Activated naive CD4-positive, alpha-beta T cell treated with anti-CD3 and anti-CD28 coated beads, Interleukin-2, amount 50 U/mL, for 72 hours (primary cell): ENCODE results near the gene MRPS22. TPM values are rescaled to one million over a fixed set of nuclear protein-coding genes. Genes with fewer than 3 reads are reported as not detected.

Source experiments
- ATAC-seq, 2 donors: fragments of 150-1000 bp; cut with Tn5 transposase; 2 replicates each; pipeline ENCODE4 v1.10.0; 2021; ENCODE audit warnings: mild to moderate bottlenecking in 2 of 2, moderate library complexity in 2 of 2
- DNase-seq, 2 donors: peaks; one replicate each; pipeline ENCODE4 v3.0.0; 2021 to 2022; ENCODE audit warnings: low spot score in 2 of 2
- H3K27ac Mint-ChIP-seq, 2 donors: one replicate each; pipeline ENCODE4 v1.8.0; 2022; ENCODE audit warnings: mild to moderate bottlenecking in 2 of 2, mixed read lengths in 2 of 2
- H3K36me3 Mint-ChIP-seq, 2 donors: one replicate each; pipeline ENCODE4 v1.8.0; 2022; ENCODE audit warnings: mixed read lengths in 2 of 2
- H3K9me3 Mint-ChIP-seq, 2 donors: one replicate each; pipeline ENCODE4 v1.8.0; 2022; ENCODE audit warnings: mixed read lengths in 2 of 2
- total RNA-seq, 2 donors: library from RNA; stranded (reverse); gene quantifications; one replicate each; pipeline ENCODE4 v1.2.3, GENCODE V29; 2022

MRPS22 gene
- 10 to 100 TPM; 58.8 to 97.8 TPM for total RNA-seq

- ATAC-seq (peak; percentile 96 to 97), DNase-seq (peak; percentile 72 to 85)
- peaks cover 7 to 13% of the 10 kb centered on the region in 2 donors for H3K9me3 Mint-ChIP-seq
- H3K27ac Mint-ChIP-seq: peak within 1 kb of the TSS in 1 of 2 donors; percentile 70
- H3K36me3 Mint-ChIP-seq: peaks cover 8 to 17% of the 10 kb centered on the region in 2 donors
These were observed at the start of gene MRPS22 for GRCh38 chr3:139343895-139344856. Gene MRPS22, plus strand, starts transcription at chr3:139344020. Its CDS starts 7 bp downstream, at chr3:139344027.

- DNase-seq (no peak), ATAC-seq (no peak)
- Mint-ChIP-seq H3K36me3 (no peaks in the 10 kb centered on the region), H3K27ac (no peak overlapping the region), H3K9me3 (no peaks in the 10 kb centered on the region)
These were observed 48.8 kb upstream of the MRPS22 start for GRCh38 chr3:139295040-139295439.

- no peaks in the 10 kb centered on the region for H3K36me3 Mint-ChIP-seq
- no peak for DNase-seq
- no peak for ATAC-seq
These were observed 47.6 kb upstream of the MRPS22 start for GRCh38 chr3:139296141-139296718.

DNA sequence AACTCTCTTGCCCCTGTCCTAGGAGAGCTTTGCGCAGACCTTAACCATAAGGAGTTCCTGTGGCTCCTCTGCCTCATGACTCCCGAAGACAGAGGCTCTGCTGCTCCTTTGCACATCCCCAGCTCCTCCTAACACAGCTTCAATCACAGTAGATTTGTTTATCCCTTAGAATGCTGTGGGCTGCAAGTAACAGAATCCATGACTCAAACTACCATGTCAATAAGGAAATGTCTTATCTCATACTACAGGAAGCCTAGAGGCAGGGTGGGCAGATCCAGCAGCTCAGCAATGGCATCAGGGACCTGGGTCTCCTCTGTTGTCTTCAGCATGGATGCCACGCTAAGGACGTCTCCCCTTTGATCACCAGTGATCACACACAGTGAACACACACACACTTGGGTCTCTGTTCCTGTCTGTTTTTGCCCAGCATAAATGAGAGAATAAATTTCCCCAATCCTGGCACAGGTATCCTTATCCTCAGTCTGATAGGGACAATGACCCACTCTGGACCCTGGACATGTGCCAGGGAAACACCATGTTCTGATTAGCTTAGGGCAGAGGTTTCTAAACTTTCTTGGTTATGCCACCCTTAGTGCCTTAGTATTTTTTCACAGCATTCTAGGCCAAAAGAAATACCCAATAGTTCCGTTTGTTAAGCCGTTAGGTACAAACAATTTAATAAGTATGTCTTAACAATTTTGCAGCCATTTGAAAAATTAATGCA, 46.1 kb upstream of the MRPS22 start:
- no peaks in the 10 kb centered on the region for H3K9me3 Mint-ChIP-seq

More at GRCh38 chr3:139296141-139296718, 47.6 kb upstream of the MRPS22 start:
- Mint-ChIP-seq H3K27ac (no peak overlapping the region), H3K9me3 (no peaks in the 10 kb centered on the region)

DNA sequence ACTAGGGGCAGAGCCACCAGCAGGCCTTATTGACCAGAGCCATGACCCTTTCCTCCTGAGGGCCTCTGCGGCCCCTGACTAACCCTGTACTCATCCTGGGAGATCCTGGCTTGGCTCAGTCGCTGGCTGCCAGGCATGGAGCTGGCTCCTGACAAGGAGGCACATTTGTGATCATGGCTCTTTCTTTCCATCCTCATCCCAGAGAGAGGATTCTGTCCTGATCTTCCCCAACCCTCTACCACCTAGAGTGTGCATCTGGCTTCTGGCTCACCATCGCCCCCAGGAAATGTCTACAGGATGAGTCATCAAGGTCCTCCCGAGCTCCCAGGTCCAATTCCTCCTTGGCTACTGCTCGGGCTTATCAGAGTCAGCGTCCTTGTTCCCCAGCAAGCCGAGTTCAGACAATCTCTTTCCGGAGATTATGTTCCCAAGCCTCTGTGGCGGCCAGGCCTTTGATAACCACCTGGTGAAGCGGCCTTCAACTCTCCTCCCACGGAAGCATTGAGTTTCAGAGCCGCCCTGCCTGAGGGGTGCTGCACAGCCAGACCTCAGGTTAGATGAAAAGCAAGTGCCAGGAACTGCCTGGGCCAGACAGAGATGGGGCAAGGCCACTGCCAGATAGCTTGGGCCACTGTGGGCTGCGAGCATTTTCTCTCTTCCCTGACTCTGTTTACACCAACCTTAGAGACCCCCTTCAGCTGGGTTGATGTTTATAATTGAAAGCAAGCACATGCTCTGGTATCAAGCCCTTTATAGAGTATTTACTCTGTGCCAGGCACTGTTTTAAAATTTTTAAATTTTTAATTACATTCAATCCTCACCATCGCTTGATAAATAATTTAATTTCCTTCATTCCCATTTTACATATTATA, 44.3 kb upstream of the MRPS22 start:
- no peak for DNase-seq
- H3K9me3 Mint-ChIP-seq: no peaks in the 10 kb centered on the region
- ATAC-seq: no peak
- H3K27ac Mint-ChIP-seq: no peak overlapping the region
- no peaks in the 10 kb centered on the region for H3K36me3 Mint-ChIP-seq

More for the DNA sequence above, 46.1 kb upstream of the MRPS22 start:
- ATAC-seq: no peak
- DNase-seq: no peak
- no peaks in the 10 kb centered on the region for H3K36me3 Mint-ChIP-seq
- H3K27ac Mint-ChIP-seq: no peak overlapping the region

- ATAC-seq: no peak
- Mint-ChIP-seq H3K36me3 (no peaks in the 10 kb centered on the region), H3K27ac (no peak overlapping the region), H3K9me3 (no peaks in the 10 kb centered on the region)
- DNase-seq: no peak
These were observed 43.4 kb upstream of the MRPS22 start for GRCh38 chr3:139300416-139300815.

DNA sequence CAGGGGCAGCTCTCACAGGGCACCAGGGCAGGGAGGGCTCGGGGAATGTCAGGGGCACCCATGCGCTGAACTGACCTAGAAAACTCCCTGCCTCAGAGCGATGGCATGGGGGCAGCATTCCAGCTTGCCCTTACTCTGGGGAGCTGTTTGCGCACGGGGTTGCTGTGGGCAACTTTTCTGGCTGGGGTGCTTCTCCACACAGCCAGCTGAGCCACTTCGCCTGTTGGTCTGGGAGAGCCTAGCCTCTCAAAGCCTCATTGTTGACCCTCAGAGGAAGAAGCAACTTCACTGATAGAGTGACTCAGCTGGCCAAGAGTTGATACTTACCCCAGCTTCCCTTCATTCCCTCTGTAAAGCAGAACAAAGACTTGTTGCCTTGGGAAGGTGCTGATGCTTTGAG, 42.6 kb upstream of the MRPS22 start:
- DNase-seq: no peak
- Mint-ChIP-seq H3K27ac (no peak overlapping the region), H3K36me3 (no peaks in the 10 kb centered on the region), H3K9me3 (no peaks in the 10 kb centered on the region)
- no peak for ATAC-seq

- H3K36me3 Mint-ChIP-seq: no peaks in the 10 kb centered on the region
- H3K27ac Mint-ChIP-seq: no peak overlapping the region
- no peak for DNase-seq
- ATAC-seq: no peak
- no peaks in the 10 kb centered on the region for H3K9me3 Mint-ChIP-seq
These were observed 42.2 kb upstream of the MRPS22 start for GRCh38 chr3:139301654-139302053.

GRCh38 chr3:139302084-139302800, 41.6 kb upstream of the MRPS22 start:
- Mint-ChIP-seq H3K36me3 (no peaks in the 10 kb centered on the region), H3K27ac (no peak overlapping the region), H3K9me3 (no peaks in the 10 kb centered on the region)
- DNase-seq: no peak
- ATAC-seq: peak in 1 of 2 donors; percentile 20

- H3K9me3 Mint-ChIP-seq: no peaks in the 10 kb centered on the region
- no peaks in the 10 kb centered on the region for H3K36me3 Mint-ChIP-seq
- DNase-seq: no peak
- no peak for ATAC-seq
- no peak overlapping the region for H3K27ac Mint-ChIP-seq
These were observed 41.1 kb upstream of the MRPS22 start for GRCh38 chr3:139302801-139303113.

DNA sequence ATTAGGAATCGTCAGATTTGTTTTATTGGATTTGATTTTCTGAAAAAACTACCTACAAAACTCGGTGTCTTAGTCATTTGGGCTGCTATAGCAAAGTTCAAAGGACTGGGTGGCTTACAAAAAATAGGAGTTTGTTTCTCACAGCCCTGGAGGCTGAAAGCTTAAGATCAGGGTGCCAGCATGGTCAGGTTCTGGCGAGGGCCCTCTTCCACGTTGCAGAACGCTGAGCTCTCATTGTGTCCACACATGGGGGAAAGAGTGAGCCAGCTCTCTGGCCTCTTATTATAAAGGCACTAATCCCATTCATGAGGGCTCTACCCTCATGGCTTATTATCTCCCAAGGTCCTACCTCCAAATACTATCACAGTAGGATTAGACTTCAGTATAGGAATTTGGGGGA, 40.6 kb upstream of the MRPS22 start:
- H3K27ac Mint-ChIP-seq: no peak overlapping the region
- DNase-seq (no peak), ATAC-seq (no peak)
- no peaks in the 10 kb centered on the region for H3K9me3 Mint-ChIP-seq
- no peaks in the 10 kb centered on the region for H3K36me3 Mint-ChIP-seq

GRCh38 chr3:139304383-139304782, 39.4 kb upstream of the MRPS22 start:
- DNase-seq: no peak
- no peak overlapping the region for H3K27ac Mint-ChIP-seq
- H3K9me3 Mint-ChIP-seq: no peaks in the 10 kb centered on the region
- no peaks in the 10 kb centered on the region for H3K36me3 Mint-ChIP-seq
- no peak for ATAC-seq

GRCh38 chr3:139306078-139306477, 37.7 kb upstream of the MRPS22 start:
- H3K36me3 Mint-ChIP-seq: no peaks in the 10 kb centered on the region
- H3K9me3 Mint-ChIP-seq: no peaks in the 10 kb centered on the region
- ATAC-seq: no peak
- DNase-seq: no peak
- H3K27ac Mint-ChIP-seq: no peak overlapping the region

- DNase-seq (no peak), ATAC-seq (no peak)
- Mint-ChIP-seq H3K27ac (no peak overlapping the region), H3K36me3 (no peaks in the 10 kb centered on the region), H3K9me3 (no peaks in the 10 kb centered on the region)
These were observed 36.7 kb upstream of the MRPS22 start for GRCh38 chr3:139307072-139307491.

DNA sequence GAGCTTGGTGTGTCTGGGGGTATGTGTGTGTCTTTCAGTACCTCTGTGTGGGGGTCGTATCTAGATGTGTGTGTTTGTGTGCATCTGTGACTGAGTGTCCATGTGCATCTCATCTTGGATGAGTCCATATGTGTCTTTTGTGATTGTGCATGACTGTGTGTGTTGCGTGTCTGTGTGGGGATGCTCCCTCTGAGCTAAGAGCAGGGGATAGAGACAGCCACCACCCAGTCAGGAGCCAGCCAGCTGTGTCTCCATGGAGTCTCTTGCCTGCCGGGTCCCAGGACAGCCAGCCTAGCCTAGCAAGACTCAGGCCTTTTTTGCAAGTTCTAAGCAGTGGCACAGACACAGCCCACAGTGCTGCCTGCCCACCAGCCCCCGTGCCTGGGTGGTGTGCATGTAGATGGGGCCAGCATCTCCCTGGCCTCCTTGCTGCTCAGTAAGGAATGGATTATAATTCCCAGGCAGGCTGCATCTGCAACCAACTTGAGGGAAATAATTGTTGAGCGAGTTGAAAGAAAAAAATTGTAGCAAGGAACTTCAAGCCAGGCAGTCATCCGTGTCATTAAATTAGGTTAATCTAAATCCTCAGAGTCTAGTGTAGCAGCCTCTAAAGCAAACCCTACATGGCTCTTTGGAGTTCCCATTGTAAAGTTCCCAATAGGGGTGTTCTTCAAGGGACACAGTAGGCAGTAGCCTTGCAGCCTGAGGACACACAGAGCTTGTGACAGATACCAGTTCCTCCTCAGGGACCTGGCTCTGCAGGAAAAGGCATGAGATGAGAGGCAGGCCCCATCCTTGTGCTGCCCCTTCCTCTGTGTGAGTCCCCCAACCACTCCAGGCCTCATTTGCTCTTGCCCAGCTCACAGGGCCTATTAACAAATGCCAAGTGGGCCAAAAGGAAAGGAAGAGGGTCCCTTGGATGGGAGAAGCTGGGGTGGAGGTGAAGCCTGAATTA, 35.9 kb upstream of the MRPS22 start:
- Mint-ChIP-seq H3K9me3 (no peaks in the 10 kb centered on the region), H3K27ac (no peak overlapping the region), H3K36me3 (no peaks in the 10 kb centered on the region)
- ATAC-seq (no peak), DNase-seq (no peak)
